HG02571 (cell line): ENCODE measurements around the gene GNPAT.

Experiments
- ATAC-seq: cut with Tn5 transposase; IDR thresholded peaks from one replicate; pipeline ENCODE4 v1.9.1; 2021; ENCODE audit warnings: mild to moderate bottlenecking, moderate library complexity; ENCODE audit not compliant: unreplicated experiment

The GNPAT gene

GRCh38 chr1:231213831-231214573 is 27.0 kb upstream of the GNPAT start:
- ATAC-seq, result no peak

GRCh38 chr1:231214918-231215680 is 25.9 kb upstream of the GNPAT start:
- ATAC-seq, result no peak

DNA sequence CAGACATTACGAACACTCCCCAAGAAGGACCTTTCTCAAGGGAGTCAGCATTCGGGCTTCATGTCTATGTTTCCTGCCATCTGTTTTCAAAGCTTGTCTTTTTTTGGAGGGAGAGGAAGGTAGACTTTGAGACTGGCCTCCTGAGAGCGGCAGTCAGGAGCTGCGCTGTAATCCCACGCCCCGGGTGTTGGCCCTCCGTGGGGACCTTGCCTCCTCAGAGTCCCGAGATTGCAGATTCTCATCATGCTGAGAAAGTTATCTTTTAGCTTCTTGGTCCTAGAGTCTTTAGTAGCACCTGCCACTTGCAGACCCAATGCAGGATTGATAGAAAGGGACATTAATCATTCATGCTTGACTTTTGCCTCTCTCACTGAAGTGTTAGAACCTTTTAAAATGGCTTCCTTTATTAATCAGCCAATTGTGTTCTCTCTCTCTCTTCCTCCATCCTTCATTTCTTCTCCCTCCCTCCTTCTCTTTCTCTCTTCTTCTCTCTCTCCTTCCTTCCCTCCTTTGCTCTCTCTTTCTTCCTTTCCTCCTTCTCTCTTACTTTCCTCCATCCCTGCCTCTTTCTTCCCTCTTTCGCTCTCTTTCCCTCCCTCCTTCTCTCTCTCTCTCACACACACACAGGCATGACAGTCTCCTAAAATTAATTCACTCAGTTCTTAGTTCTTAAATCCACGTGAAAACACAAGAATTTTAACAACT is 25.2 kb upstream of the GNPAT start:
- ATAC-seq, result no peak

DNA sequence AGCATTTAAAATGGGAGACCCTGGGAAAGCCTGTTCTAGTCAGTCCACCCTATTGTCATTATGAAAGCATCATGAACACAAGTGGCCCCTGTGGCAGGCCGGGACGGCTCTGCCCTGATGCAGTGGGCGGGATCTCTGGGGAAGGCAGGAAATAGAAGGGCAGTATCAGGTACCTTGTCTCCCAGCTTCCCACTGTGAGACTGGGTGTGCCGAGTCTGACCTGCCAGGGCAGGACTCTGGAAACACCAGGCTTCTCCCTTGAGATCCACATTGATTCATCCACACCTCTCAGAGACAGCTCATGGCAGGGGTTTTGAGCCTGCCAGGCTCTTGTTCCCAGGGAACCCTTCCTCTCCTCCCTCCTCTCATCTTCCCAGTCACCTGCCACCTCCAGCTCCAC is 24.5 kb upstream of the GNPAT start:
- no peak for ATAC-seq

DNA sequence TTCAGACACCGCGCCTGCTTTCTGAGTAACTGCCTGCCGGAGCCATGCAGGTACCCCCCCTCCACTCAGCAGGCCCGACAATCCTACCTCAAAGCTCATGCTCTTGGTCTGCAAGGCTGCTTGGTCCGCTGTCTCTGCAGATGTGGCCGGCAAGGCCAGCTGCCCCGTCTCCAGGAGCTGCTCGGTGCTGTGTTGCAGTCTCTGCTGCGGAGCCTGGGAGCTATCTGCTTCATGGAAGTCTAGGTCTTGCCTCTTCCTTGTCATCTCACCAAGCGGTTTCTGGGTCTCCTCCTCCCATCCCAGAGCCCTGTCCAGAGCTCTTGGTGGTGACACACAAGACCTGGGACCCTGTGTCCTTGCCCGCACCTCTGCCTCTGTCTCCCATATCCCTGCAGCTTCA is 24.0 kb upstream of the GNPAT start:
- ATAC-seq, result no peak

DNA sequence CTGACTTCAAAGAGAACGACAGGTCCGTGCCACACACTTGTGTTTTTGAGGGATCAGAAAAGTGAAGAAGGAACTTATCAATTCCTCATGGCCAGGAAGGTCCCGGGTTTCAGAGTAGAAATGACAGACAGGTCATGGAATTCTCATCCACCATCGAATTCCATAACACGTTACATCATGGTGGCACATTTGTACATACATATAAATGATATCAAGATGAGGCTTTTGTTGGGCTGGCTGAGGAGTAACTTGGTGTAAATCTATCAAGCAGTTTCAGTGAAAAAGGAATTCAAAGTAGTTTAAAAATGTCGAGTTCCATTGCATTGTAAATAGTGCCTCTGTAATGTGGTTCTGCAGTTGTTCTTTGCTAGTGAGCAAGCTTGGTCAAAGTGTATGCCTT is 22.9 kb upstream of the GNPAT start:
- ATAC-seq, result no peak

GRCh38 chr1:231219422-231220401 is 21.3 kb upstream of the GNPAT start:
- ATAC-seq, result no peak

DNA sequence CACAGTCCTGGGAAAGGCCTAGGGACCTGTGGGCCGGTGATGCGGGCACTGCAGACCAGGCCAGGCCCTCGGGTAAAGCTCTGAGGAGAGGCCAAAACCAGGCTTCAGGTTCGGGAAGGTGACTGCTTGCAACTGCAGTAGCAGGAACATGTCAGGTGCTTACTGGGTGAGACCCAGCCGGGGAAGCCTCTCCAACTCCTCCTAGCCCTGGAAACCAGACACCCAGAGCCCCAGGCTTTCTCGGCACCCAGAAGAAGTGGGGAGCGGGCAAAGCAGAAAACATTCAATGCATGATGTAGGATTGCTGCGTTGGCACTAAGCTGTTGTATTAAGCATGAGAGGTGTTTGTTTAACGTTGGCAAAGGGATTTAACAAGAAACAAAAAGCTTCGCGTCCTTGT is 20.2 kb upstream of the GNPAT start:
- ATAC-seq, result no peak

- ATAC-seq, result no peak
Observed at GRCh38 chr1:231226156-231226555, 14.9 kb upstream of the GNPAT start.

DNA sequence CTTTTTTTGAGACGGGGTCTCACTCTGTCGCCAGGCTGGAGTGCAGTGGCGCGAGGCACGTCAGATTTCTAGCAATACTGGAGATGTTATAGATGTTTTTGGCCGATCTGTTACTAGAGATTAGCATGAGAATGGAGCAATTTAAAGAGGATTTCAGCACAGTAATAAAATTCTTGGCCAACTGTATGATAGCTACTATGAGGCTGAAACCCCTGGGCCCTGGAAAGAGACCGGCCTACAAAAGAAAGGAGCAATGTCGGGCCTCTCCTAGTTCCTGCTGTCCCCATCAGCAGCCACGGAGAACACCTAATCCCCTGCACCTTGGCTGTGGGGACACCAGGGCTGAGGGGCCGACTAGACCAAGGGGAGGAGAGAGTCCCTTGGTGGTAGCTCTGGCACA is 9.5 kb upstream of the GNPAT start:
- no peak for ATAC-seq

- ATAC-seq, result no peak
Observed at GRCh38 chr1:231232870-231233734, 7.9 kb upstream of the GNPAT start.

DNA sequence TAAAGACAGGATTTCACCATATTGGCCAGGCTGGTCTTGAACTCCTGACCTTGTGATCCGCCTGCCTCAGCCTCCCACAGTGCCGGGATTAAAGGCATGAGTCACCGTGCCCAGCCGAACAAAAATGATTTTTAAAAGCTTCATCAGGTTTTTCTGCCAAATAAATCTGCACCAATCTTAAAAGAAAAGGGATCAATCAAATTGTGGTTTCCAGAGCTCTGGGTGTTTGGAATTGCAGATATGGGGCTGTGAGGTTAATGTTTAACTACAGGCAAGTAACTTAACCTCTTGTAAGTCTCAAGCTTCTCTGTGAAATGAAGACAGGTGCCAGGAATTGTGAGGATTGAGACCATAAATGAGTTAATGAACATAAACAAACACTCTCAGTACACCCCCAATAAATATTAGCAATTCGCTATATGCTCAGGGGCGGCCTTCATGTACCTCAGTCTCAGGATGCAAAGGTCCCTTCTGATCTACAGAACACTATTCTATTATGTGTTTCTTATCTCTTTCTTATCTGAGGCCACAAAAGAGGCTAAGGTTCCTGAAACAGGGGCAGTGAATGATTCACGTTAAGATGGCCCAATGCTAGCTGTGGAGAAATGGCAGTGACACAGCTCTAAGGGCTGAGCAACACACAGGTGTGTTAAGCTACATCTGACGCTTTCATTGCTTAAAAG is 7.1 kb upstream of the GNPAT start:
- no peak for ATAC-seq

DNA sequence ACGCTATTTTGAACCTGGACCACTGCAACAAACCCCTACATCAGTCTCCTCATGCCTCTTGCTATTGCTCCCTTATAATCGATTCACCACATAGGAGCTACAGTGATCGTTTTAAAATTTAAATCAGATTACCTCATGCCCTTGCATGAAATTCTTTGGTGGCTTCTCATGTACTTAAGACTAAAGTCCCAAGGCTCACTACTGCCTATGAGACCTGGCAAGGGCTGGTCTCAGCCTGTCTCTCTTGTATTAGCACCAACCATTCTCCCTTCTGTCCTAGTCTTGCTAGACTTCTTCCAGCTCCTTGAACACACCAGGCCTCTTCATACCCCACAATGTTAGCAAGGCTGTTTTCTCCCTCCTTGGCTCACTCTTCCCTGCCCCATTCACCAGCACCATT is 6.5 kb upstream of the GNPAT start:
- no peak for ATAC-seq

DNA sequence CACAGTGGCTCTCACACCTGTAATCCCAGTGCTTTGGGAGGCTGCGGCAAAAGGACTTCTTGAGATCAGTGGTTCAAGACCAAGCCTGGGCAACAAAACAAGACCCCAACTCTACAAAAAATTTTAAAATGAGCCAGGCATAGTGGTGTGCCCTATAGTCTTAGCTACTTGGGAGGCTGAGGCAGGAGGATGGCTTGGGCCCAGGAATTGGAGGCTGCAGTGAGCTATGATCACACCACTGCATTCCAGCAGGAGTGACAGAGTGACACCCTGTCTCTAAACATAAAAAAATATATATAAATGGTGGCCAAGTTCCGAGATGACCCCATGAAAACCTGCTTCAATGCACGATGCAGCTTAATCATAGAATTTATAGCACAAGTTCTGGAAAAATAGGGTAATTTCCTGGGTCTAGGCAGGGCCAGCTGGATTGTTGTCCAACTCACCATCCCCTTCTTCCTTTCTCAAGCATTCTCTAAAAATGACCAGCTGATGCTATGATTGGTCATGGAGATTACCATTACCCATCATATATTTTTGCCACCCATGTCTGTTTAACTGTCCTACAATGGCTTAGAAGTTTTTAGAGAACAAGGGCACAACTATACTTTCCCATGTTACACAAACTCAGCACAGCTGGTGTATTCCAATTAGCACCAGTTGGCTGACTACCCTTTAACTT is 5.3 kb upstream of the GNPAT start:
- ATAC-seq, result no peak

- no peak for ATAC-seq
Observed at GRCh38 chr1:231236208-231236591, 4.8 kb upstream of the GNPAT start.

DNA sequence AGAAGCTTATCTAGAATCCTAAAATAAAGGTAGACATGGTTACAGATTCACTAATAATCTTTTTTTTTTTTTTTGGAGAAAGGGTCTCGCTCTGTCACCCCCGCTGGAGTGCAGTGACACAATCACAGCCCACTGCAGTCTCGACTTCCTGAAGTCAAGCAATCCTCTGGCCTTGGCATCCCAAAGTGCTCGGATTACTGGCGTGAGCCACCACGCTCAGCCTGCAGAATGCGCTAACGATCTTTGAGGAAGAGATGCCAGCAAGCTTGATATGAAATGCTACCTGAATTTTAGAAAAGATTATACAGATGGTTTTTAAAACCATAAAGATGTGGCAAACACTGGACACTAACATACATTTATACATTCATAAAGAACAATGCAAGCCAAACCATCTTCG is 4.1 kb upstream of the GNPAT start:
- no peak for ATAC-seq

DNA sequence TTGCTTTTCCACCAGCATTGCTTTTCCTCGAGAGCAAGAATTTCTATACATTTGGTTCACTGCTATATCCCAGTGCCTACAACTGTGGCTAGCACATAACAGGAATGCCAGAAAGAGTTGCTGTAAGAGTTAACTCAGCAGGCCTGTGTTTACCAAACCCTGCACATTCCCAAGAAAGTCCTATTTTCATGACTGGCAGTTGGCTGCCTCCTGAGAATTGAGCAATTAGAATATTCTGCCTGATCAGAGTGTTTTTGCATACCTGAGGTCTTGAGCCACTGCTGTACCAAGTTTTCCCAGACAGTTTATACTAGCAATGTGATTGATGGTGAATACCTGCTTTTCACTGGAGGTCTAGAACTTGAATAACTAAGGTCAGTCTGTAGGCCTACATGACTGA is 2.7 kb upstream of the GNPAT start:
- ATAC-seq, result no peak

DNA sequence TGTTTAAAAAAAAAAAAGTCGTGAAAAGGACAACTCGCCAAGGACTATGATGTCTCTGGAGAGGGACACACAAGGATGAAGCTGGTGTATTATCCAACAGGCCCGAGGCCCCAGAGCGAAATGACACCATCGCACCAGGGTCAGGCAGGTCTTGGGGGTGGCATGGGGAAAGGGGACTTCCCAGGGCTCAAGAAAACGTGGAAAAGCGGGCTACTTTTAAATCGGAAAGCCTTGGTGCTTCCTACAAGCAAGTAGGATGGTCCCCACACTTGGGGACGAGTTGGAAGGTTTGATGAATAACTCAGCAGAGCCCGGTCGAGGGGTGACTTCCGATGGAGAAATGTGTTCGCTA is 505 bp upstream of the GNPAT start:
- peak; percentile 7 for ATAC-seq

DNA sequence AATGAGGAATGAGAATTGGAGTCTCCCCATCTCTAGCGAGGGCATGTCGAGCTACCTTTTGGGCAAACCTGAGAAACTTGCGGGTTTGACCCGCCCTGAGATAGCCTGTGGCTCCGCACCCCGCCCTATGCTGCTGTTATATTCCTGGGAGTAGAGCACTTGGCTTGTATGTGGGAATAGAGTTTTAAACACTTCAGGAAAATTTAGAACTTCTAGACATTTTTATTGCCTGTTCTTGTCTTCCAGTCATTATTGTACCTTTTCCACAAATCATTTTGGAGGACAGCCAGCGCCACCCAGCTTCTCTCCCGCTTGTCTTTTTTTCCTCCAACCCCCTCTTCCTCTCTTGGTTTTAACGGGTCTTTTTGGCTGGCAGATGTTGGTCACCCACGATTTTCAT is 738 bp downstream of the GNPAT start:
- no peak for ATAC-seq
